ENCODE results near the gene ETV3L. TPM values are rescaled to one million over a fixed set of nuclear protein-coding genes. Genes with fewer than 3 reads are reported as not detected.

ETV3L gene
- total and polyA plus RNA-seq, 2 of the 8 experiments (the other 6 are each of a cell fraction or from before 2014, with no cell fraction given): 0.17 to 0.26 TPM

- Histone ChIP-seq H3K9ac (replicated peaks in 1 of 4; ENCODE audit: extremely low read depth in 1 of 4, low read depth in 3 of 4, low read length in 3 of 4) (peak overlapping the region; percentile 5 to 75 (median 56)), H2BK20ac (ENCODE audit: low read length) (no peak overlapping the region), H4K91ac (replicated peaks; ENCODE audit: insufficient read length, low read length) (no peak overlapping the region), H3K14ac (ENCODE audit: insufficient read length) (no peak overlapping the region), H3K4me1 (replicated peaks in 1 of 4; ENCODE audit: control insufficient read depth in 3 of 4, insufficient read depth in 4 of 4, low read length in 3 of 4) (peaks cover 2 to 17% (median 7%) of the 10 kb centered on the region in 4 experiments; a peak in 4 of 7 replicates), H2BK120ac (replicated peaks; ENCODE audit: low read depth, low read length) (no peak overlapping the region), H3K9me3 (ENCODE audit: insufficient read depth in 2 of 2, low read depth in 1 of 2, low read length in 1 of 2) (no peaks in the 10 kb centered on the region), H2AK5ac (ENCODE audit: low read depth, low read length) (no peak overlapping the region), H3K27me3 (replicated peaks in 1 of 4; ENCODE audit: control insufficient read depth in 3 of 4, extremely low read depth in 1 of 4, insufficient read depth in 3 of 4, low read length in 3 of 4) (no peaks in the 10 kb centered on the region), H3K4me2 (ENCODE audit: insufficient read depth in 1 of 2, low read depth in 2 of 2, low read length in 2 of 2) (peak overlapping the region; percentile 94 to 99), H4K8ac (ENCODE audit: extremely low read depth, insufficient read depth, low read length) (peak overlapping the region; percentile 54; the same call in 1 of the 2 replicates), H3K23me2 (ENCODE audit: low read depth, low read length) (peaks cover 10% of the 10 kb centered on the region; the same call in 1 of the 2 replicates), H3K23ac (ENCODE audit: insufficient read length) (no peak overlapping the region), H3K79me1 (ENCODE audit: low read depth, low read length) (peaks cover 8% of the 10 kb centered on the region), H3K36me3 (ENCODE audit: control insufficient read depth in 2 of 4, insufficient read depth in 4 of 4, low read length in 3 of 4) (peaks cover 10 to 35% (median 27%) of the 10 kb centered on the region in 4 experiments; a peak in 7 of 8 replicates), H4K5ac (ENCODE audit: insufficient read length, low read depth, low read length) (no peak overlapping the region), H3K56ac (replicated peaks; ENCODE audit: insufficient read length, low read depth, low read length) (no peak overlapping the region), H3K27ac (ENCODE audit: low read depth, low read length) (peak overlapping the region; percentile 87; the same call in 1 of the 2 replicates), H4K20me1 (replicated peaks in 1 of 2; ENCODE audit: control insufficient read depth in 1 of 2, insufficient read depth in 2 of 2, low read length in 2 of 2) (peaks cover 9 to 11% of the 10 kb centered on the region in 2 experiments), H3K4me3 (ENCODE audit: extremely low read depth in 1 of 4, insufficient read depth in 2 of 4, low read depth in 3 of 4, low read length in 4 of 4) (peak overlapping the region; percentile 68 to 99 (median 94)), H3K18ac (ENCODE audit: extremely low read depth, low read length) (peak overlapping the region; percentile 79; the same call in 1 of the 2 replicates), H3K79me2 (ENCODE audit: control insufficient read depth in 1 of 2, insufficient read depth in 2 of 2, low read length in 2 of 2) (peaks cover 7 to 29% of the 10 kb centered on the region in 2 experiments; a peak in 3 of 4 replicates), H2BK5ac (ENCODE audit: low read depth, low read length) (peak overlapping the region; percentile 49), H2AFZ (ENCODE audit: low read length) (no peak overlapping the region), H2BK15ac (ENCODE audit: low read length) (no peak overlapping the region), H3K4ac (replicated peaks; ENCODE audit: insufficient read length, low read depth, low read length) (no peak overlapping the region), H2BK12ac (ENCODE audit: low read depth, low read length) (no peak overlapping the region)
- TF ChIP-seq ATF3 (IDR thresholded peaks at IDR 0.05; ENCODE audit: insufficient read depth, low read depth, low read length): no peak
- peak; percentile 61 for TF ChIP-seq SAP30 (IDR thresholded peaks at IDR 0.05; ENCODE audit: insufficient read depth, insufficient replicate concordance, low read length)
- ChIA-PET POLR2A (ENCODE audit: partially characterized antibody) (interaction anchor here (1.0 to 10.5 kb wide), 6 partner anchors 11 to 39 kb away, joined by 3 to 70 read pairs (median 12); no protein-coding TSS in a partner anchor), CTCF (ENCODE audit: partially characterized antibody) (interaction anchor here (0.6 to 16.2 kb wide), 9 partner anchors 13 to 307 kb away, joined by 3 to 187 read pairs (median 8); no protein-coding TSS in a partner anchor)
- FAIRE-seq (no peak), DNase-seq (ENCODE audit: low read depth in 1 of 2, low spot score in 2 of 2) (peak in 1 of 2 experiments; percentile 56)
- 3% methylated on average over 30 of the region's 36 CpGs; no CpG with 5 or more reads in 1 of the 2 experiments for WGBS, 2 experiments (ENCODE audit: extremely low coverage in 1 of 2, insufficient coverage in 1 of 2, insufficient read length in 1 of 2, insufficient replicate concordance in 2 of 2, low coverage in 1 of 2, low lambda C conversion rate in 2 of 2, missing lambda C conversion rate in 1 of 2)
Observed at GRCh38 chr1:157137408-157138219, 38.0 kb upstream of the ETV3L start.
